ACC112 (cell line): ENCODE results near the gene PPA1.

ENCODE experiments used
- H2AFZ ChIP-seq: fragments of 200-600 bp; sonication (generic); one replicate; pipeline ENCODE4 v1.6.0; 2017; ENCODE audit warnings: antibody characterized with exemption, low read length; ENCODE audit not compliant: unreplicated experiment
- H3K27ac ChIP-seq: fragments of 200-600 bp; sonication (generic); 2 replicates; pipeline ENCODE4 v1.5.1; 2014; ENCODE audit warnings: low read depth, mild to moderate bottlenecking, antibody characterized with exemption, low read length, moderate library complexity
- H3K27me3 ChIP-seq: fragments of 200-600 bp; sonication (generic); 2 replicates; pipeline ENCODE4 v1.6.1; 2014; ENCODE audit warnings: mild to moderate bottlenecking, antibody characterized with exemption, low read length, moderate library complexity, mixed read lengths; ENCODE audit not compliant: insufficient read depth
- H3K36me3 ChIP-seq: fragments of 200-600 bp; sonication (generic); 2 replicates; pipeline ENCODE4 v1.6.1; 2016; ENCODE audit warnings: mild to moderate bottlenecking, antibody characterized with exemption, low read length, moderate library complexity, mixed read lengths; ENCODE audit not compliant: insufficient read depth
- H3K4me1 ChIP-seq: fragments of 200-600 bp; sonication (generic); one replicate; pipeline ENCODE4 v1.6.1; 2016; ENCODE audit warnings: low read length, mixed read lengths; ENCODE audit not compliant: insufficient read depth, unreplicated experiment, control insufficient read depth
- H3K4me3 ChIP-seq: fragments of 200-600 bp; sonication (generic); 2 replicates; pipeline ENCODE4 v1.5.1; 2014; ENCODE audit warnings: mild to moderate bottlenecking, low read depth, low read length
- H3K79me2 ChIP-seq: fragments of 200-600 bp; sonication (generic); one replicate; pipeline ENCODE4 v1.6.0; 2016; ENCODE audit warnings: low read length; ENCODE audit not compliant: control insufficient read depth, unreplicated experiment, insufficient read depth

PPA1 gene

GRCh38 chr10:70233109-70233938 is at the start of gene PPA1:
Gene PPA1 (minus strand): TSS chr10:70233429. CDS start chr10:70233327, 102 bp downstream.
- H3K27me3 ChIP-seq = no peaks in the 10 kb centered on the region
- peaks cover 12% of the 10 kb centered on the region for H3K36me3 ChIP-seq
- H3K4me1 ChIP-seq = peaks cover 34% of the 10 kb centered on the region
- H3K79me2 ChIP-seq = peaks cover 40% of the 10 kb centered on the region
- H2AFZ ChIP-seq = peak within 1 kb of the TSS; percentile 79
- peak within 1 kb of the TSS; percentile 100 for H3K4me3 ChIP-seq
- peak within 1 kb of the TSS; percentile 92 for H3K27ac ChIP-seq

DNA sequence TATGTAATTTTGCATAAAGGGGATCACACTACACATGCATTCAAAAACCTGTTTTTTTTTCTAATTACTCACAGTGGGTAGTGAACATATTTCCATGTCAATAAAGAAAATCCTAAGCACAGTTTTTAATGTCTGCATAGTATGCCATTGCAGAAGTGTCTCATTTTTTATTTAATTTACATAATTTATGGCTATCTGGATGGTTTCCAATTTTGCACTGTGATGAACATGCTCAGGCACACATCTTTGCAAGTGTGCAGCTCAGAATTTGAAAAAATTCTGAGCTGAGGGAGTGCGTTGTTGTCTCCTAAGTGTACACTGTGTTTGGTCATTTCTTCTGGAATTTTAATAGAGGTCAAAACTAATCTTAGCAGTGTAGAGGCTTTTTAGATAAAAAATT is 48.4 kb upstream of the PPA1 start:
- H3K4me3 ChIP-seq = no peak overlapping the region
- H2AFZ ChIP-seq = no peak overlapping the region
- H3K36me3 ChIP-seq = no peaks in the 10 kb centered on the region

DNA sequence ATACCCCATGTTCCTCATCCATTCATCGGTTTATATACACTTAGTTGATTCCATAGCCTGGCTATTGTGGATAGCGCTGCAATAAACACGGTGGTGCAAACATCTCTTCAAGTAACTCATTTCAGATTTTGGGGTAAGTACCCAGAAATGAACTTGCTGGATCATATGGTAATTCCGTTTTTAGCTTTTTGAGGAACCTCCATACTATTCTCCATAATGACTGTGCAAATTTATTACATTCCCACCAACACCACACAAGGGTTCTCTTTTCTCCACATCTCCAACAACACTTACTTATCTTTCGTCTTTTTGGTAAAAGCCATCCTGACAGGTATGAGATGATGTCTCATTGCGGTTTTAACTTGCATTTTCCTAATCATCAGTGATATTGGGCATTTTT is 46.9 kb upstream of the PPA1 start:
- H2AFZ ChIP-seq = no peak overlapping the region

More for the DNA sequence above, 48.4 kb upstream of the PPA1 start:
- Histone ChIP-seq H3K27me3 (peaks cover 57% of the 10 kb centered on the region), H3K4me1 (no peaks in the 10 kb centered on the region), H3K79me2 (no peaks in the 10 kb centered on the region), H3K27ac (no peak overlapping the region)

DNA sequence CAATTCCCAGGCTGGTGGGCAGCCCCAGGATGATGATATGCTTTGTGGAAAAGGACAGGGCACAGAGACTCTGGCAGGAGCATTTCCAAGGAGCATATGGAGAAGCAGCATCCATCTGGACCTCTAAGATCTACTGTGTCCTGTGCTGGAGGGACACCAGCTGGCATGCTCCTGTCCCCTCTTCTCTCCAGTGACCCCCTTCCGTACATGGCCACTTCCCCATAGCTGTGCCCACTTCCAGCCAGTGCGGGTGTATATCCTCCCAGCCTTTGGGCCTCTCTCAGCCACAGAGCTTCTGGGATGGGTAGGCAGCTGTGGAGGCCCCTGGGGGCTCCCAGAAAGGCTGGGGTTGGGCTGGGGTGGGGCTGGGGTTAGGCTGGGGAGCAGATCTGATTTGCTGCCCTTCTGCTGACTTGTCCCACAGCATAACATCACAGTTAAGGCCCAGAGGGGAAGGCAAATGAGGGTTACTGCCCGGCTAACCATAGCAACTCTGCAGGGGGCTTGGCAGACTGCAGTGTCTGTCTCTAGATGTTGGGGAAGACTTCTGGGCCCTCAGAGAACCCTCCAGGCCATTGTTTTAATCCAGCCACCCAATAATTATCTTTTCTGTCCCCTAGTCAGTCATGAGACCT is 44.3 kb upstream of the PPA1 start:
- H3K27ac ChIP-seq = no peak overlapping the region

More for the DNA sequence above, 46.9 kb upstream of the PPA1 start:
- Histone ChIP-seq H3K27ac (no peak overlapping the region), H3K79me2 (no peaks in the 10 kb centered on the region), H3K27me3 (peaks cover 49% of the 10 kb centered on the region), H3K4me1 (no peaks in the 10 kb centered on the region), H3K36me3 (no peaks in the 10 kb centered on the region), H3K4me3 (no peak overlapping the region)

DNA sequence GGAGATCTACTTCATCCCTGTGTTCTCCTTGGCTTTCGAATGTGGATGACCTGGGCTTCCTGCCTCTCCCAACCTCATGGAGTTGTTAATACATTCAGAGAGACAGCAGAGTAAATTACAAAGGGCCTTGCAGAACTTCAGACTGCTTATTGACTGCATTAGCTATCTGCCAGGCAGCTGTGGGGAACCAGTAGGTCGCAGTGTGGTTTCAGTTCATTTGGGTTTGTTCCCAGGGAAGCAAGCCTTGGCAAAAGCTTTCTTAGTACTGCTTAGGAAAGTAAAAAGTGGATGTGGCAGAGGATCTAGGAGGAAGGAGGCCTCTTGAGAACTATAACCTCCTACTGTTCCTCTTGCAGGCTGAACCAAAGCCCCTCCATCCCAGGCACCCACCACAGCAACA is 41.4 kb upstream of the PPA1 start:
- no peaks in the 10 kb centered on the region for H3K36me3 ChIP-seq
- H2AFZ ChIP-seq = no peak overlapping the region
- H3K4me3 ChIP-seq = no peak overlapping the region
- H3K27ac ChIP-seq = no peak overlapping the region
- H3K27me3 ChIP-seq = no peaks in the 10 kb centered on the region
- peaks cover 6% of the 10 kb centered on the region for H3K4me1 ChIP-seq
- no peaks in the 10 kb centered on the region for H3K79me2 ChIP-seq

More for the DNA sequence above, 44.3 kb upstream of the PPA1 start:
- Histone ChIP-seq H3K4me3 (no peak overlapping the region), H3K36me3 (no peaks in the 10 kb centered on the region), H3K79me2 (no peaks in the 10 kb centered on the region), H2AFZ (no peak overlapping the region), H3K4me1 (peaks cover 2% of the 10 kb centered on the region), H3K27me3 (peaks cover 23% of the 10 kb centered on the region)

- Histone ChIP-seq H3K36me3 (no peaks in the 10 kb centered on the region), H3K27me3 (no peaks in the 10 kb centered on the region), H2AFZ (no peak overlapping the region), H3K4me3 (no peak overlapping the region), H3K27ac (no peak overlapping the region), H3K79me2 (no peaks in the 10 kb centered on the region), H3K4me1 (peaks cover 9% of the 10 kb centered on the region)
These were observed 39.7 kb upstream of the PPA1 start for GRCh38 chr10:70272925-70273316.

GRCh38 chr10:70271996-70272924 is 39.0 kb upstream of the PPA1 start:
- Histone ChIP-seq H3K27me3 (no peaks in the 10 kb centered on the region), H3K36me3 (no peaks in the 10 kb centered on the region), H3K4me1 (peaks cover 15% of the 10 kb centered on the region), H3K27ac (no peak overlapping the region), H3K4me3 (no peak overlapping the region), H3K79me2 (no peaks in the 10 kb centered on the region), H2AFZ (no peak overlapping the region)

DNA sequence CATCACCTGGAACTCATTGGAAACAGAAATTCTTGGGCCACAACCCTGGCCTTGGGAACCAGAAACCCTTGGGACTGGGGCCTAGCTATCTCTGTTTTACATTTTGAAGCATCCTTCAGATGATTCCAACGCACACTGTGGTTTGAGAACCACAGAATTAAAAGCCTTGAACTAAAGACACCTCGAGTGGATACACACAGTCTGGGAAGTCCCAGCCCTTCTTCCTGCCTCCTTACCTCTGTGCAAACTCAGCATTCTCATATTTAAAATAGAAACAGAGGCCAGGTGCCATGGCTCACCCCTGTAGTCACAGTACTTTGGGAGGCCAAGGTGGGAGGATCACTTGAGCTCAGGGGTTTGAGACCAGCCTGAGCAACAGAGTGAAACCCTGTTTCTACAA is 37.7 kb upstream of the PPA1 start:
- Histone ChIP-seq H3K4me1 (peaks cover 25% of the 10 kb centered on the region), H3K4me3 (no peak overlapping the region), H2AFZ (no peak overlapping the region), H3K36me3 (no peaks in the 10 kb centered on the region), H3K27me3 (no peaks in the 10 kb centered on the region), H3K79me2 (no peaks in the 10 kb centered on the region), H3K27ac (no peak overlapping the region)

- no peak overlapping the region for H2AFZ ChIP-seq
- H3K36me3 ChIP-seq = no peaks in the 10 kb centered on the region
- H3K4me1 ChIP-seq = peaks cover 25% of the 10 kb centered on the region
- H3K27me3 ChIP-seq = no peaks in the 10 kb centered on the region
- no peaks in the 10 kb centered on the region for H3K79me2 ChIP-seq
- H3K4me3 ChIP-seq = no peak overlapping the region
- no peak overlapping the region for H3K27ac ChIP-seq
These were observed 36.5 kb upstream of the PPA1 start for GRCh38 chr10:70269741-70270140.

DNA sequence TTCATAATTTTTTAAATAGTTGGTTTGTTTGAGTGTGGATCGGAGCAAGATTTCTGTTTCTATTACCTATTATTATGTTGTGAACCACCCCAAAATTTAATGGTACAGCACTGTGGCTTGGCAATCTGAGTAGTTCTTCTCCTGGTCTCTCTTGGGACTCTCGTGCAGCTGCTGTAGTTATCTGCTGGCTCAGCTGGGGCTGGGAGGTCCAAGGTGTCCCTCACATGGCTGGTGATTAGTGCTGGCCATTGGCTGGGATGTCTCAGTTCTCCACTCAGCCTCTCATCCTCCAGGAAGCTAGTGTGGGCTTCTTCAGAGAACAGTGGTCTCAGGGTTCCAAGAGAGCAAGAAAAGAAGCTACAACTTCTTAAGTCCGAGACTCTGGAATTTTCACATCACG is 35.1 kb upstream of the PPA1 start:
- Histone ChIP-seq H2AFZ (no peak overlapping the region), H3K4me3 (no peak overlapping the region), H3K27me3 (no peaks in the 10 kb centered on the region), H3K36me3 (no peaks in the 10 kb centered on the region), H3K4me1 (peaks cover 25% of the 10 kb centered on the region), H3K27ac (no peak overlapping the region), H3K79me2 (no peaks in the 10 kb centered on the region)
